HuH-7 (cell line): Measurements from ENCODE around the gene NAXD.
"Not testable (repeated sequence)": the region's sequence is repeated elsewhere in the genome, so short reads cannot be mapped to it uniquely, and the experiment has no call there.

ENCODE experiments used
- DNase-seq: peaks from one replicate; pipeline ENCODE4 v3.0.0; 2011; ENCODE audit warnings: low spot score

The NAXD gene

DNA sequence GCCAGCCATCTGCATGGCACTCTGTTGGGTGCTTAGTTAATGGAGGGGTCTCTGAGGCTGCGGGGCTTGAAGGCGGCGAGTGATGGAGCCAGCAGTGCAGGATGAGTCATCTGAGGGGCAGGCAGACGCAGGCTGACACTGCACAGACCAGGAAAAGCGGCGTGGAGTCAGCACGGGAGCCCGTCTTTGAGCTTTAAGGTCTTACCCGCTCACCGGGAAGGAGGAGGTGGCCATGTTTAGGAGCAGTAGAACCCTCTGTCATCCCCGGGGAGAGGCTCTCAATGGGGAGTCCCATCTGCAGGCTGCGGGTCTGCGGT is 13.1 kb downstream of the NAXD start:
- no peak for DNase-seq

DNA sequence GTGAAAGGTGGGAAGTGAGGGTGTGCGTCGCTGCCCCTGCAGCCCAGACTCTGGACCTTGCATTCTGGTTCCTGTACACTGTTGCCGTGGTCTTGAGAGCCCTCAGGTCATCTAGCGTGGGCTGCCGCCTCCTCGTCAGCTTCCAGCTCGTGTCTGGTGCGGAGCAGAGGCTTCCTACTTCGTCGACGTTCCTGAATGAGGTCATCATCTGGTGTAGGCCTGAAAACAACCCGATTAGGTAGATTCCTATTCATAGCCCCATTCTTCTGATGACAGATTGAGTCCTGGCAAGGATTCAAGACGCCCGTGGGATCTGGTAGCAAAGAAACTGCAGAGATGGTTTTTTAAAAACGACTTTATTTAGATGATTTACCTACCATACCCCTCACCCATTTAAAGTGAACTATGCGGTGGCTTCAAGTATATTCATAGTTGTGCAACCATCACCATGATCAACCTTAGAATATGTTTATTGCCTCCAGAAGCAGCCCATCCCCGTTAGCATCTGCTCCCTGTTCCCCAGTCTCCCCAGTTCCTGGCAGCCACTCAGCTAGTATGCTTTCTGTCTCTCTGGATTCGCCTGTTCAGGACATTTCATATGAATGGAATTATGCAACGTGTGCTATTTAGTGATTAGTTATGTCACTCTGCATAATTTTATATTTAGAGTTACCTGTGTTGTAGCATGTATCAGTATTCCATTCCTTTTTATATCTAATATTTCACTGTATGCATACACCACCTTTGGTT is 13.8 kb downstream of the NAXD start:
- no peak for DNase-seq

- no peak for DNase-seq
Observed at GRCh38 chr13:110629735-110630134, 14.4 kb downstream of the NAXD start.

GRCh38 chr13:110630566-110631119 is 15.3 kb downstream of the NAXD start:
- DNase-seq = no peak

GRCh38 chr13:110632255-110632654 is 16.9 kb downstream of the NAXD start:
- not testable (repeated sequence) for DNase-seq

DNA sequence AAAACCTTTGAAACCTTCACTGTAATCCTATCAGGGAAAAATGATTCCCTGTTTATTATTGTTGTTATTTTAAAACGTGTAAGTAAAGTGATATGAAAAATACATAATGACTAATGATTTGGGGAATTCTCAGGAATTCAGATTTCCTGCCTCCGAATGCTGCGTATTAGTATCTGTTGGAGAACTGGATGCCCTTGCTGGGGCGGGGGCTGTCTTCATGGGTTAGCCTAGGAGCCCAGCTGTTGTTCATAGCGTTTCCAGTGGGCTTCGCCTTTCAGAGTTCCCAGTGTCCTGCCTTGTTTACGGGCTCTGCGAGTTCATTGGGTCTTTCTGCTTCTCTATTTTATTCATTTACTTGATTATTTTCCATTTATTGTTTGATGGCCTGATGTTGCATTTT is 18.4 kb downstream of the NAXD start:
- no peak for DNase-seq

GRCh38 chr13:110634558-110634957 is 19.2 kb downstream of the NAXD start:
- no peak for DNase-seq

GRCh38 chr13:110635405-110636002 is 20.2 kb downstream of the NAXD start:
- DNase-seq = no peak

DNA sequence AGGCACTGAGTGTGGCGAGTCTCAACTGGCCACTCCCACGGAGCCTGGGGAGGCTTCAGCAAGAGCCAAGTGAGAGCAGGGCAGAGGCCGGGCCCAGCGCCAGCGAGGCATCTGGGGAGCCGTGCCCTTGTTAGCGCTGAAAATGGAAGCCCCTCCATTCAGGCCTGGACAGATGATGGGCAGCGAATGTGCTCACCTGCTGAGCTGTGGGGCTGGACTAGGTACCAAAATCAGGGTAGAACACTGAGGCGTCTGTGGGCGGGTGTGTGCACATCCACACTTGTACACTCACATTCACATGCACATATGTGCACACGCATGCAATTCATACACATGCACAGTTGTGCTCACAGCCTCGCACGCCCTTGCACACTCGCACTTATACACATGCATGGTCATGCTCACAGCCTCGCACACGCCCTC is 20.7 kb downstream of the NAXD start:
- DNase-seq = no peak

DNA sequence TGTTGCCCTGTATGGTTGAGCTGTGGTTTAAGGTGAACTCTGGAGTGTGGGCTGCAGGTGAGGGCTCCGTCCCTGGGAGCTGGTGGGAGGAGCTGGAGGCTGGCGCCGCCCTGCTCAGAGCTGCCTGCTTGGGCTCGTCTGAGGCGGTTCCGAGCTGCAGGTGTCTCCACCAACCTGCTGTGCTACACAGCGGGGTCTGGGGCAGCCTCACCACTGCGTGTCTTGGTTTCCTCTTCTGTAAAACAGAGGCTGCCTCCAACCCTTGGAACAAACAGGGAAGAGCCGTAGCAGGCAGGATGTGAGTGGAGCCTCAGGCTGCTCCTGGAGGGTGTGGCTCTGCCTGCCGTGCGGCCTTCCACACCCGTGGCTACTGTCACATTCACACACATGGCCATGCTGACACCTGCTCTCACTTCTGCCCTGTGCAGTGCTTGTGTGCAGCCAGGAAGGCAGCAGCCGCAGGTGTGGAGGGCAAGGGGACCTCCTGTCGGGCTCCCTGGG is 21.4 kb downstream of the NAXD start:
- no peak for DNase-seq

DNA sequence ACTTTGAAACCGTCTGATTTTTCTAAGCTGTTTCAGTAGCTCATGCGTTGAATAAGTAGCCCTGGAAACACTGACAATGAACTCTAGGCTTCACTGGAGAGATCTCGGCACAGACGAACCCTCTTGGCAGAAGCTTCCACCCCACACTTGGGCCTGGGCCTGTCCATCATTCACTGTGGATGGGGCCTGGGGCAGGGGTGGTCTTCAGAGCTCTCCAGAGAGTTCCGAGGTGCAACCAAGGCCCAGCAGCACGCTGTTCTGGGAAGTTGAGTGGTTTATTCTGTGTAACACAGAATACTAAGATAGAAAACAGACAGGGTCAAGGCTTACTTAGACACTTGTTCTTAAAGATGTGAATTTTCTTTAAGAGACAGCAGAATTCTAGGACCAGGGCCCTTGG is 21.9 kb downstream of the NAXD start:
- DNase-seq = no peak

DNA sequence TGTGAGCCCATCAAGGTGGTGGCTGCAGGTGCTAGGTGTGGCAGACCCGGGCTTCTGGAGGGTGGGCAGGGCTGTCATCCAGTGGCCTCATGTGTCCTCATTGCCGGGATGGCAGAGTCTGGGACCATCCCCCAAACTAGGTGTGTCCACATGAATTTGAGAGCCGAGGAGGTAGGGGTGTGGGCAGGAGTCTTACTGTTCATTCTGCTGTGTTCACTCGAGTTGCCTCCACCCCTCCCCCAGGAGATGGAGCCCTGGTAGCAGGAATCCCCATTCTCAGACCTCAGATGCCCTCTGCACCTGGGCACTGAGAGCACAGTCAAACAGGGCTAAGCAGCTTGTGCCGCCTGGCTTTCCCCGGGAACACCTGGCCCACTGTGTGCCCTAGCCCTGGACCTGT is 22.4 kb downstream of the NAXD start:
- no peak for DNase-seq

DNA sequence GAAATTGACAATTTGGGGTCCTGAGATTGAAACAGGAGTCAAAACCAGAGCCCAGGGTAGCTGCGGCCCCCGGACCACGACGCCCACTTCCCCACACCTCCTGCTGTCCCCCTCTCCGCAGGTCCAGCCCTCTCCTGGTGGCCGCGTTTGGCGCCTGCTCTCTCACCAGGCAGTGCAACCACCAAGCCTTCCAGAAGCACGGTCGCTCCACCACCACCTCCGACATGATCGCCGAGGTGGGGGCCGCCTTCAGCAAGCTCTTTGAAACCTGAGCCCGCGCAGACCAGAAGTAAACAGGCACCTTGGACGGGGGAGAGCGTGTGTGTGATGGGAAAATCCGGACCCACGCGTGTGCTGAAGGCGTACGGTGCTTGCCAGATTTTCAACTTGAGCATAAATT is 22.9 kb downstream of the NAXD start:
- no peak for DNase-seq

DNA sequence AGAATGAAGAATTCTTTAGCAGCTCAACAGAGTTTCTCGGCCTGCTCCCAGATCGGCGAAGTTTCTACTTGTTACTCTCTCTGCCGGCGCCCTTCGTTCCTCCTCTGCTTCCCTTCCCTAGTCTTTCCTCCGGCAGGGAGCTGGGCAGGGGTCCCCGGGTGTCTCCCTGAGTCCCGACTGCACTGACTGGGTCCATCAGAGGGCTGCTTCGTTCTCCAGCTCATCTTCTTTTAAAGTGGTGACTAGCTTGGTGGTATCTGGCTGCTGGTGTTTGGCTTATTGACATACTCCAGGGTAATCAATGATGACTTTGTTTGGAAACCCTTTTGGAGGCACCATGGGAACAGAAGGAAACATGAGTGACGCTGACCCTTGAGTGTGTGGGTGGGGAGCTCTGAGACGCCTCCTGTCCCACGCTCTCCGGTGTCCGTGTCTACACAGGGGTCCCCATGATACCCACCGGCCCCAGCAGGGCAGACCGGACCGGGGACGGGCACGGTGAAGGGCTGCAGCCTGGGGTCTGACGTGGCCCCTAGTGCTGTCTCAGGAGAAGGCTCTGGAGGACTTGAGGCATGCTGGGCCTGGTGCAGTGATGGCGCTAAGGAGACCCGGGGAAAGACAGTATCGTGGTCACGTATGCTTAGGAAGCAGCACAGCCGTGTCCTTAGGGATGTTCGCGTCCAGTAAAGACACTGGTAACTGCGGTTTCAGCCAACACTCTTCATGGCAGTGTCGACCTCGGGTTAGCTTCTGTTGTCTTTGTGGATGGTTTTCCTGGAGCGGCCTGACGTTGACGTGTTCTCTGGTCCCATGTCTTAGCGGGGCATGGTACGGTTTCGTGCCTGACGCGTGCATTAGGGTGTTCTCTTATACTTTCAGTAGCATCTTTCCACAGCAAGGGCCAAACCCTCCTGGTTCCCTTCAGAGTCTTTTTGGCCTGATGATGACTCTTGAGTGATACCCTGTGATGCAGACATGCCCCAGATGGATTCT is 23.8 kb downstream of the NAXD start:
- no peak for DNase-seq

DNA sequence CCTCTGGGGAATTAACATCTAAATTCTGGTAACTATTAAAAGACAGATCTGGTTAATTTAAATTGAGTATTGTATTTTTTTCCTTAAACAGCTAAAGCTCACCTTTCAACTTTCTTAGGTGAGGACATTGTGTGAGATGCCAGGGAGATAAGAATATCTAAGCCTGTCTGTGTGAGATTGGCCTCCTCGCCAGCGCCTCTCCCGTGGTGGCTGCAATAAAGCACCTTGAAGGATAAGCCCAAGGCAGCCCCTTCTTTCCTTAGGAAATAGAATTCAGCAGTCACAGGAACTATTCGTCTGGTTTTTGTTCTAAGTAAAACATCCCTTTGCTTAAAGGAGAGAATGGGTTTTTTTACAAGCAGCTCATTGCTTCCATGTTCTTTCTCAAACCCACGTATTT is 24.6 kb downstream of the NAXD start:
- no peak for DNase-seq

DNA sequence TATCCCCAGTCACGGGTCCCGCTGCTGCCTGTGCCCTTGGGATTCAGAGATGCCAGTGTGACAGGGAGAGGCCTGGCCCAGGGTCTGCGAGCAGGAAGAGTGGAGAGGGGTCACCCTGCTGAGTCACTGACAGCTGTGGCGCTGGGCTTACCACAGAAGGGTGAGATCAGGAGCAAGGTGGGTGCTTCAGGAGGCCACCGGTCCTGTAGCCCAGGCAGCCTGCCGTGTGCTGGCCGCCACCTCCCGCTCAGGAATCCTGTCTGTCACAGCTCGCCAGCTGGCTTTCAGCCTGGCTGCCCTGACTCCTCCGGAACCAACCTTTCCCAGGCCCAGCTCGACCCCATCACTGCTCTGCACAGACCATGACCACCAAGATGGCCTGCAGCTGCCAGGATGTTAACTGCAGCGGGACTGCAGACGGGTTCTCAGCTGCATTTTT is 25.3 kb downstream of the NAXD start:
- no peak for DNase-seq

DNA sequence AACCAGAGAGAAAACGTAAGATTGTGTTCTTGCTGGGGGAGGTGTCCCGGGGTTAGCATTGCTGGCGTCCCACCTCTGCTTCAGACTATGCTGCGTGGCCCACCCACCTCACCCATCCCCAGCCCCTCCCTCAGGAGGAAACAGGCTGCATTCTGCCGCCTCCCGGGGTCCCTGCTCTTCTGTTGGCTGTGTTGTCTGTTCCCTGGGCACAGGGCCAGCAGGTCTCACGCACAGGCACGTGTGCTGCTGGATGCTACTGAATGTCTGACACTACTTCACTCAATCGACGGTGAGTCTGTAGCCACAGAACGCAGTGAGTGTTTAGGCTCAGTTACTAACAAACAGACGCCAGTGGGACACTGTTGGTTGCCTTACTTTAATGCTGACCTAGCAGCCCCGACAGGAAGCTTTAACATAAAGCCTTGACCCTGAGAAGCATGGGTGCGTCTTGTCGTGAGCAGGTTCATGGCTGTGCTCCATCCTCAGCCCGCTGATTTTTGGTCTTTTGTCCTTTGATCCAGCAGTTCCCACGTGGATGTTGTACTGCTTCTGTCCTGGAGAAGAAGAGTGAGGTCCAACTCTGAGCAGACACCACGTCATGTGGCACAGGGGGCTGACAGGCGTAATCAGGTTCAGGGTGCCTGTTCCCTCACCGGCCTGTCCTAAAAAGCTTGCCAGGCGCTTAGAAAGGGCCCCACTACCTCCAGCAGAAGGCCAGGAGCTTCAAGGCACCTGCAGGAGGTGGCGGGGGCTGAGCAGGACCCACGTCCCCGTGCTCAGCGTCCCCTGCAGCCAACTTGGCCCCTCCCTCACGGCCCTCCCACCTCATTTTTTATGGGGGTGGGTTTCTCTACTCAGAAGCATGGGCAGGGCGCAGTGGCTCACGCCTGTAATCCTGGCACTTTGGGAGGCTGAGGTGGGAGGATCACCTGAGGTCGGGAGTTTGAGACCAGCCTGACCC is 26.0 kb downstream of the NAXD start:
- DNase-seq = no peak

- no peak for DNase-seq
Observed at GRCh38 chr13:110642291-110642981, 27.1 kb downstream of the NAXD start.

DNA sequence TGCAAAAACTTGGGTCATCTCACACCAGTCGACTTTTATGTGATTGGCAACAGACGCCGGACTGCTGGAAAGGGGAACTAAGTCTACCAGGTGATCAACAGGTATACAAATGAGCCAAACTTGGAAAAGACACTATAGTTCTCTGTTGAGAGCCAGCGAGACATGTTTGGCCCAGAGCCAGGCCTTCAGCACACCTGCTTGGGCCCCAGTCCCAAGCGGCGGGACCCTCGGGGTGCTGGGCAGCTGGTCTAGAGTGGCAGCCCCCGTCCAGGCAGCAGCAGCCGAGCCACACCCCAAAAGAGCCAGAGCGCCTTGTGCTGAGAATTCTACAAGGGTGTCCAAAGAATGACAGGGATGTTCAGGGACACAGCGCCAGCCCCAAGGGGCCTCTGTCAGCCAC is 28.0 kb downstream of the NAXD start:
- no peak for DNase-seq

- no peak for DNase-seq
Observed at GRCh38 chr13:110643768-110644421, 28.6 kb downstream of the NAXD start.
